ENCODE measurements around the gene TM4SF20.

- no peak for TF ChIP-seq YY1 (IDR thresholded peaks at IDR 0.05)
- no peak for TF ChIP-seq MAX (IDR thresholded peaks at IDR 0.05)
- TF ChIP-seq CTCF (IDR thresholded peaks at IDR 0.05; ENCODE audit: low read depth, low read length, missing input control): no peak
- TF ChIP-seq EGR1 (IDR thresholded peaks at IDR 0.05; ENCODE audit: low read depth in 2 of 2): no peak
- no peak for TF ChIP-seq JUND (IDR thresholded peaks at IDR 0.05)
- no peak for TF ChIP-seq SP1 (IDR thresholded peaks at IDR 0.05)
- no peak for TF ChIP-seq NR2F2 (IDR thresholded peaks at IDR 0.05)
- TF ChIP-seq REST (IDR thresholded peaks at IDR 0.05): no peak
- no peak for TF ChIP-seq TAF1 (conservative IDR thresholded peaks at IDR 0.05)
Observed at GRCh38 chr2:227420087-227421052, 41.3 kb upstream of the TM4SF20 start.
